NCI-H748 (cell line): ENCODE results near the gene RASL10B.
"Not testable (repeated sequence)": the region's sequence is repeated elsewhere in the genome, so short reads cannot be mapped to it uniquely, and the experiment has no call there.

Experiments used
- DNase-seq: peaks from one replicate; lab custom pipeline; 2025; ENCODE audit not compliant: unreplicated experiment; lab: John Stamatoyannopoulos, UW

The RASL10B gene

GRCh38 chr17:35740997-35741931, 9.8 kb downstream of the RASL10B start:
- DNase-seq = peak; percentile 61

GRCh38 chr17:35742496-35742895, 11.1 kb downstream of the RASL10B start:
- no peak for DNase-seq

GRCh38 chr17:35742896-35743477, 11.5 kb downstream of the RASL10B start:
- DNase-seq = no peak

GRCh38 chr17:35743626-35744328, 12.3 kb downstream of the RASL10B start:
- no peak for DNase-seq

GRCh38 chr17:35744830-35745229, 13.4 kb downstream of the RASL10B start:
- DNase-seq = no peak

GRCh38 chr17:35745246-35745645, 13.8 kb downstream of the RASL10B start:
- DNase-seq = no peak

GRCh38 chr17:35745749-35746320, 14.4 kb downstream of the RASL10B start:
- DNase-seq = no peak

GRCh38 chr17:35747540-35748017, 16.1 kb downstream of the RASL10B start:
- DNase-seq = peak; percentile 70

GRCh38 chr17:35748341-35748841, 17.0 kb downstream of the RASL10B start:
- no peak for DNase-seq

- DNase-seq = no peak
These were observed 17.5 kb downstream of the RASL10B start for GRCh38 chr17:35748979-35749378.

- DNase-seq = peak; percentile 31
These were observed 18.3 kb downstream of the RASL10B start for GRCh38 chr17:35749560-35750412.

- no peak for DNase-seq
These were observed 19.3 kb downstream of the RASL10B start for GRCh38 chr17:35750526-35751395.

- not testable (repeated sequence) for DNase-seq
These were observed 20.1 kb downstream of the RASL10B start for GRCh38 chr17:35751541-35751940.

- DNase-seq = no peak
These were observed 21.0 kb downstream of the RASL10B start for GRCh38 chr17:35752471-35752870.

GRCh38 chr17:35752945-35753764, 21.7 kb downstream of the RASL10B start, which contains the start of gene GAS2L2:
TSS of gene GAS2L2 (minus strand) at chr17:35753239. CDS start at chr17:35752850, 389 bp downstream.
- no peak for DNase-seq

- DNase-seq = no peak
These were observed 25.8 kb downstream of the RASL10B start for GRCh38 chr17:35757243-35757642.

- no peak for DNase-seq
These were observed 29.1 kb downstream of the RASL10B start, which contains the start of gene C17orf50 for GRCh38 chr17:35760587-35760986. TSS of gene C17orf50 (plus strand) at chr17:35760887. CDS start at chr17:35760942, 55 bp downstream.

GRCh38 chr17:35761601-35762000, 30.2 kb downstream of the RASL10B start:
- DNase-seq = no peak
